Nephron (organoid): ENCODE measurements around the gene C6orf163.

Experiments
- H3K27ac Mint-ChIP-seq, 3 experiments: 2 replicates each; pipeline ENCODE4 v1.8.0; 2020; ENCODE audit warnings: mixed read lengths in 3 of 3, mild to moderate bottlenecking in 2 of 3, moderate library complexity in 1 of 3
- H3K27me3 Mint-ChIP-seq: 2 replicates; pipeline ENCODE4 v1.8.0; 2021; ENCODE audit warnings: low read depth, mild to moderate bottlenecking, moderate library complexity, mixed read lengths
- H3K36me3 Mint-ChIP-seq: 2 replicates; pipeline ENCODE4 v1.8.0; 2020; ENCODE audit warnings: low read depth, mixed read lengths
- H3K4me1 Mint-ChIP-seq: 2 replicates; pipeline ENCODE4 v1.8.0; 2020; ENCODE audit warnings: mixed read lengths
- H3K4me3 Mint-ChIP-seq, 3 experiments: 2 replicates each; pipeline ENCODE4 v1.8.0; 2020; ENCODE audit warnings: mild to moderate bottlenecking in 3 of 3, mixed read lengths in 3 of 3, moderate library complexity in 2 of 3
- H3K9me3 Mint-ChIP-seq: 2 replicates; pipeline ENCODE4 v1.8.0; 2020; ENCODE audit warnings: mixed read lengths
- TF ChIP-seq, protein P1 (sequence below), 3 experiments: fragments of 200-600 bp; sonication (generic); IDR thresholded peaks; one replicate each; pipeline ENCODE4 v1.5.0; 2021; ENCODE audit warnings: antibody characterized with exemption in 3 of 3; ENCODE audit not compliant: unreplicated experiment in 3 of 3

Gene C6orf163

DNA sequence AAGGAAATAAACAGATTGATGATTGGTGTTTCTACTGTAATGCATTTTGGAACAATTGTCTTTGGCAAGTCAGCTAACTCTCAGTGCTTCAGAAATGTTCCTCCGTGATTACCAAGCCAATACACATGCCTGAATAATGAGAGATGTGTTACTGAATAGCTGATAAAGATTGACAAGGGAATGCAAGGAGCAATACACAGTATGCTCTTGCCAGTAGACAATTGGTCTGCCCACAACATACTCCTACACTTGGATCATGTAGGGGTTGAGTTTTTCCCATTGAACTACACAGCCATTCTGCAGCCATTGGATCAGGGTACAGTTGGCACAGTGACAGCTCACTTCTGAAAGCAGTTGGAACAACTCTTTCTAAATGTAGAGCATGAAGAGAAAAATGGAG, 9.9 kb upstream of the C6orf163 start:
- TF ChIP-seq, protein P1, sequence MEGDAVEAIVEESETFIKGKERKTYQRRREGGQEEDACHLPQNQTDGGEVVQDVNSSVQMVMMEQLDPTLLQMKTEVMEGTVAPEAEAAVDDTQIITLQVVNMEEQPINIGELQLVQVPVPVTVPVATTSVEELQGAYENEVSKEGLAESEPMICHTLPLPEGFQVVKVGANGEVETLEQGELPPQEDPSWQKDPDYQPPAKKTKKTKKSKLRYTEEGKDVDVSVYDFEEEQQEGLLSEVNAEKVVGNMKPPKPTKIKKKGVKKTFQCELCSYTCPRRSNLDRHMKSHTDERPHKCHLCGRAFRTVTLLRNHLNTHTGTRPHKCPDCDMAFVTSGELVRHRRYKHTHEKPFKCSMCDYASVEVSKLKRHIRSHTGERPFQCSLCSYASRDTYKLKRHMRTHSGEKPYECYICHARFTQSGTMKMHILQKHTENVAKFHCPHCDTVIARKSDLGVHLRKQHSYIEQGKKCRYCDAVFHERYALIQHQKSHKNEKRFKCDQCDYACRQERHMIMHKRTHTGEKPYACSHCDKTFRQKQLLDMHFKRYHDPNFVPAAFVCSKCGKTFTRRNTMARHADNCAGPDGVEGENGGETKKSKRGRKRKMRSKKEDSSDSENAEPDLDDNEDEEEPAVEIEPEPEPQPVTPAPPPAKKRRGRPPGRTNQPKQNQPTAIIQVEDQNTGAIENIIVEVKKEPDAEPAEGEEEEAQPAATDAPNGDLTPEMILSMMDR (IDR thresholded peaks at IDR 0.05; ENCODE audit: unreplicated experiment in 3 of 3), result no peak
- Mint-ChIP-seq H3K27me3 (no peaks in the 10 kb centered on the region), H3K4me3 (no peak overlapping the region), H3K36me3 (peaks cover 5% of the 10 kb centered on the region), H3K27ac (no peak overlapping the region), H3K9me3 (no peaks in the 10 kb centered on the region), H3K4me1 (peaks cover 9% of the 10 kb centered on the region)

DNA sequence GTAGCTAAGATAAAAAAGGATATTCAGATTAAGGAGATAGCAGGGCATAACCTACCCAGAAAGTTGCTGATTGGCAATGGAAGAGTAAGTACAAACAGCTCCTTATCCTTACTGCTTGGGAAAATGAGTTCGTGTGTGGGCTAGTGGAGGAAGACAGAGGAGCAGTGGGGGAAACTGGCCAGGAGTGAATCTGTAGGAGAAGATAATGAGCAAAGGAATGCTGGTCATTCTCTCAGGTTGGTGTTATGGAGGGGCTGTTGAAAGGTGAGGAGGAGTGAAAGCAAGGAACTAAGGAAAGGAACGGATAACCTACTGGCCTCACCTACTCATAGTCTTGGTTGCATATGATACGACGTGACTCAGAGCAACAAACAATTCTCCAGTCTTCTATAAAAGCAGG, 8.2 kb upstream of the C6orf163 start:
- H3K4me3 Mint-ChIP-seq, result no peak overlapping the region
- TF ChIP-seq, protein P1 (IDR thresholded peaks at IDR 0.05; ENCODE audit: unreplicated experiment in 3 of 3), result no peak
- no peaks in the 10 kb centered on the region for H3K27me3 Mint-ChIP-seq
- H3K4me1 Mint-ChIP-seq, result peaks cover 17% of the 10 kb centered on the region
- no peaks in the 10 kb centered on the region for H3K9me3 Mint-ChIP-seq
- H3K36me3 Mint-ChIP-seq, result peaks cover 5% of the 10 kb centered on the region
- H3K27ac Mint-ChIP-seq, result peak overlapping the region in 1 of 3 experiments; percentile 4

DNA sequence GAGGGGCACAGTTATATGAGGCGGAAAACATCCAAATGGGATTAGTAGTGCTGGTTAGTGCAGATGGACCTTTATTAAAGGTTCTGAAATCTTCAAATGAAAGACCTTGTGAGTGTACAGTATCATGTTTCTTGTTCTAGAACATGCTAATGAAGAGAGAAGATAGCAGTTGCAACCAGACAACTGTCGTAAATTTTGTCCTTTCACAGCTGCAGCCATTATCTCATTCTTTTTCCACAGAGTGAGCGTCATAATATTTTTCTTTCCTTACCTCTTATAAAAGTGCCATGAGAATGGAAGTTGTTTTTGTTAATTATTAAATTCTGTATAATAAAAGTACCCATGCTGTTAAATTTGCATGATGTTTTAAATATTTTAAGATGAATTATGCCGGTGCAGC, 4.4 kb upstream of the C6orf163 start:
- peak overlapping the region in 2 of 3 experiments; percentile 22 to 55 for H3K27ac Mint-ChIP-seq
- H3K27me3 Mint-ChIP-seq, result no peaks in the 10 kb centered on the region
- peaks cover 12% of the 10 kb centered on the region for H3K4me1 Mint-ChIP-seq

DNA sequence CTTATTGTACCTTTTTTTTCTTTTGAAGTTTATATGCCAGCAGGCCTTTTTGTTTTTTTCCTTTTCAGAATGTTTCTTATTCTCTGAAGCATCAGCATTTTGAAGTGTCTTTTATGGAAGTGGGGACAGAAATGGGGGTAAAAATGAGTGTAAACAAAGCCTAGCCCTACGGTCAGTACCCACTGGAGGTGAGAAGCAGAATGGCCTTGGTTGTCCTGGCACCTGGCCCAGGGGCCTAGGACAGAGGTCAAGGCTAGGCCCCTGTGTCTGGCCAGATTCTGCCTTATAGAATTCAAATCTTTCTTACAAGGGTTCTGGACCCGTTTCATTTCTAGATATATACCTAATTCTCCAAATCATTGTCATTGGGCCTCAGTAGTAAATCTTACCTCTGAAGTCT, 3.5 kb upstream of the C6orf163 start:
- no peaks in the 10 kb centered on the region for H3K27me3 Mint-ChIP-seq
- H3K4me3 Mint-ChIP-seq, result no peak overlapping the region
- H3K27ac Mint-ChIP-seq, result no peak overlapping the region
- H3K9me3 Mint-ChIP-seq, result no peaks in the 10 kb centered on the region
- no peaks in the 10 kb centered on the region for H3K36me3 Mint-ChIP-seq
- H3K4me1 Mint-ChIP-seq, result peaks cover 12% of the 10 kb centered on the region
- TF ChIP-seq, protein P1 (IDR thresholded peaks at IDR 0.05; ENCODE audit: unreplicated experiment in 3 of 3), result no peak

More for the DNA sequence above, 4.4 kb upstream of the C6orf163 start:
- H3K9me3 Mint-ChIP-seq, result no peaks in the 10 kb centered on the region
- no peak overlapping the region for H3K4me3 Mint-ChIP-seq
- no peaks in the 10 kb centered on the region for H3K36me3 Mint-ChIP-seq
- TF ChIP-seq, protein P1 (IDR thresholded peaks at IDR 0.05; ENCODE audit: unreplicated experiment in 3 of 3), result no peak

DNA sequence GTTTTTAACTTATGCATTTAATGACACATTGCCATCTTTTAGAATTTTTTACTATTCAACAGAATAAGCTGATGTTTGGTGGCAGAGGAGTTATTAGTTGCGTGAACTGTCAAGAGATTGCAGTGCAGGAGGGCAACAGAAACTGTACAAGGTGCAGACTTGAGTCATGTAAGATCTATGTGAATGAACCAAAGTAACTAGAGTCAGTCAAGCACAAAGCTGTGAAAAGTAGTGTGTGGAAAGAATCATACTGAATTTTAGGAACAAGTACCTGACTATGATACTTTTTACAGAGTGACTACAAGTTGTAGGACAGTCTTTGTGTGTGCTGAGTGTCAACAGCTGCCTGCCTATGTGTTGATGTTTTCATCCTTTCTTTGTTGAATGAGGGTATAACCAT, 2.7 kb upstream of the C6orf163 start:
- peaks cover 2% of the 10 kb centered on the region for H3K36me3 Mint-ChIP-seq
- H3K27ac Mint-ChIP-seq, result peak overlapping the region in 2 of 3 experiments; percentile 35 to 67
- H3K4me3 Mint-ChIP-seq, result no peak overlapping the region
- H3K4me1 Mint-ChIP-seq, result peaks cover 12% of the 10 kb centered on the region
- no peaks in the 10 kb centered on the region for H3K27me3 Mint-ChIP-seq
- H3K9me3 Mint-ChIP-seq, result no peaks in the 10 kb centered on the region
- TF ChIP-seq, protein P1 (IDR thresholded peaks at IDR 0.05; ENCODE audit: unreplicated experiment in 3 of 3), result no peak

DNA sequence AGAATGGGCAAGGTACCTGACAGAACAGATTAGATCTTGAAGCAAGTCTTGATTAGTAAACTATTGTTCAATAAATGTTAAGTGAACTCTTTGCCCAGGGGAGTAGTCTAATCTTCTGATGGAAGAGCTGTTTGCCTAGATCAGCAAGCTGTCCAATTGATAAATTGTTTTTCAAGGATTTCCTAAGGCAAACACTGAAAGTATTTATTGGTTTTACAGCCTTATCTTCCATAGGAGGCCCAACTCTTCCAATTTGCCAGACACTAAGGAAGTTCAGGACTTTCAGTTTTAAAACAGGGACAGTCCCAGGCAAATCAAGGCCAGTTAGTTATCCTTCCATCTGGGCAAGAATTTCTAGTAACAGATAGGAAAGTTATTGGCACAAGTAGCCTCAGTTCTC, 1.8 kb upstream of the C6orf163 start:
- Mint-ChIP-seq H3K27ac (peak overlapping the region in 2 of 3 experiments; percentile 9 to 49), H3K9me3 (no peaks in the 10 kb centered on the region), H3K27me3 (no peaks in the 10 kb centered on the region), H3K4me3 (no peak overlapping the region), H3K36me3 (peaks cover 5% of the 10 kb centered on the region), H3K4me1 (peaks cover 12% of the 10 kb centered on the region)
- TF ChIP-seq, protein P1 (IDR thresholded peaks at IDR 0.05; ENCODE audit: unreplicated experiment in 3 of 3), result no peak
